Psoas muscle (tissue), 8 donors: ENCODE data around the gene IGF2BP3. TPM values are rescaled to one million over a fixed set of nuclear protein-coding genes. Genes with fewer than 3 reads are reported as not detected.

Source experiments
- ATAC-seq, 4 donors: fragments of 200-7000 bp; cut with Tn5 transposase; one replicate each; pipeline ENCODE4 v1.9.1; 2020; ENCODE audit warnings: moderate library complexity in 3 of 4, mild to moderate bottlenecking in 2 of 4
- DNase-seq, 2 donors: peaks; one replicate each; pipeline ENCODE4 v3.0.0-alpha.2; 2020
- H3K27ac ChIP-seq: fragments of 200-600 bp; one replicate; pipeline ENCODE4 v1.8.0; 2022
- H3K27me3 ChIP-seq, 3 donors: fragments of 200-600 bp in 1 of 3; one replicate each; pipeline versions ENCODE4 v1.6.1 to v1.8.0; 2013 to 2022; ENCODE audit warnings: low read length in 2 of 3, mild to moderate bottlenecking in 2 of 3, moderate library complexity in 1 of 3; ENCODE audit not compliant: insufficient read depth in 3 of 3
- H3K36me3 ChIP-seq, 2 donors: fragments of 200-600 bp in 1 of 2; one replicate each; pipeline versions ENCODE4 v1.6.1 to v1.8.0; 2013 to 2022; ENCODE audit warnings: low read depth in 1 of 2, mild to moderate bottlenecking in 1 of 2, moderate library complexity in 1 of 2; ENCODE audit not compliant: insufficient read depth in 1 of 2
- H3K4me1 ChIP-seq: fragments of 200-600 bp; one replicate; pipeline ENCODE4 v1.8.0; 2022
- H3K4me3 ChIP-seq: fragments of 200-600 bp; one replicate; pipeline ENCODE4 v1.8.0; 2022; ENCODE audit warnings: mild to moderate bottlenecking
- H3K9me3 ChIP-seq: fragments of 200-600 bp; one replicate; pipeline ENCODE4 v1.8.0; 2022
- WGBS, 3 donors: extraction: QIAGEN DNeasy Blood & Tissue Kit; methylation state at CpG; one replicate each; pipeline versions ENCODE4 v1.1.6 to v1.1.7; 2013; 5-methylcytosine and 5-hydroxymethylcytosine counted together
- intact Hi-C, 2 donors: fragments of 100-400 bp; cut with DNase I; formaldehyde crosslinking; loops; one replicate each; pipeline versions ENCODE4 v1.11.0 to v1.14.2; 2022
- polyA plus RNA-seq, 3 donors: library from polyadenylated mRNA; stranded (reverse); fragments of 200-250 nt; gene quantifications; one replicate each; pipeline ENCODE4 v1.2.3, GENCODE V29; 2013
- total RNA-seq, 4 donors: library from RNA; stranded (reverse); fragmentation: NEBNext Ultra II Directional in 2 of 4; extraction: Animal tissue kit (Norgen Biotek cat#: 25700) in 2 of 4; gene quantifications; one replicate each; pipeline versions ENCODE4 v1.2.1 to v1.2.4, GENCODE V29; 2021 to 2023
- TF ChIP-seq, protein P1 (sequence below): fragments of 200-600 bp; IDR thresholded peaks from one replicate; pipeline ENCODE4 v1.8.0; 2022; ENCODE audit warnings: antibody characterized with exemption
- donor health status: healthy with polysubstance abuse.
- donor health status: DM: no; HTN: no; CAD: no; lungs with moderate emphysema.
- donor health status: Bipolar disorder and iron deficiency.
- donor health status: healthy.
- donor health status: DM: yes; HTN: yes; CAD: no.
- donor health status: DM: no; HTN: no; CAD: no.
- donor health status: DM: no; HTN: no; CAD: no.
- donor health status: DM: yes; HTN: yes; CAD: no.

The IGF2BP3 gene
- total and polyA plus RNA-seq, 7 donors, result 0.03 to 0.73 (median 0.34) TPM

DNA sequence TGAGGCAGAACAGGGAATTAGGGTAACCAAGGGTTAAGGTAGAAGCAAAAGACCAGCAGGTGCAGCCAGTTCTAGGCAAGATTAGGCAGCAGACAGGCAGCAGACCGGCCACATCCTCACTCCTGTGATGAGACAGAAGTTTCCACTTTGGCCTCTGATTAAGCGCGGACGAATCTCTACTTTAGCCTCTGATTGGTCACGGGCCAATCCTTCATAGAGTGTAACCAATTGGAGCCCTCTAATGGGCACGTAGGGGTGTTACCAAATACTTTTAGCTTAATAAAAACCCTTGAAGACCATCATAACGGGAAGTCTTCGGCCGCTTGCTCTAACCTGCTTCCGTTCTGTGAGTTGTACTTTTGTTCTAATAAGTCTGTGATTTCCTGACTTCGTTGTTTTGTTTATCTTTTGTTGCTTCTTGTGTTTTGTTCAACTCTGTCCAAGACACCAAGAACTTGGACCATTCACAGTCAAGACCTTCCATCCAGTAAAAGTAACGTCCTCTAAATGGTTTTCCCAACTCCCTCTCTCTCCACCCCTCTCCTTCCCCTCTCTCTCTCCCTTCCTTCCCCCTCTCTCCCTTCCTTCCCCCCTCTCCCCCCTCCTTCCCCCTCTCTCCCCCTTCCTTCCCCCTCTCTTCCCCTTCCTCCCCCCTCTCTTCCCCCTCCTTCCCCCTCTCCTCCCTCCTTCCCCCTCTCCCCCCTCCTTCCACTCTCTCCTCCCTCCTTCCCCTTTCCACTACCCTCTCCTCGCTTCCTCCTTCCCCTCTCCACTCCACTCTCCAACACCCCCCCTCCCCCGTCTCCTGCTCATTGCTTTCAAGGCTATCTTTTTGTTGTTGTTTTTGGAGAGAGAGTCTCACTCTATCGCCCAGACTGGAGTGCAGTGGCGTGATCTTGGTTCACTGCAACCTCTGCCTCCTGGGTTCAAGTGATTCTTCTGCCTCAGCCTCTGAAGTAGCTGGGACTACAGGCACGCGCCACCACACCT lies 184.3 kb downstream of the IGF2BP3 start:
- no peaks in the 10 kb centered on the region for H3K9me3 ChIP-seq
- H3K27me3 ChIP-seq, result no peaks in the 10 kb centered on the region
- intact Hi-C loops, result no loop called here
- DNase-seq (no peak), ATAC-seq (peak in 2 of 4 donors; percentile 60 to 76)
- no peak overlapping the region for H3K27ac ChIP-seq
- no peaks in the 10 kb centered on the region for H3K36me3 ChIP-seq
- 55 to 71% (median 56%) methylated on average over 17 to 18 of the region's 18 CpGs for WGBS, 3 donors
- no peak overlapping the region for H3K4me3 ChIP-seq
- TF ChIP-seq, protein P1, sequence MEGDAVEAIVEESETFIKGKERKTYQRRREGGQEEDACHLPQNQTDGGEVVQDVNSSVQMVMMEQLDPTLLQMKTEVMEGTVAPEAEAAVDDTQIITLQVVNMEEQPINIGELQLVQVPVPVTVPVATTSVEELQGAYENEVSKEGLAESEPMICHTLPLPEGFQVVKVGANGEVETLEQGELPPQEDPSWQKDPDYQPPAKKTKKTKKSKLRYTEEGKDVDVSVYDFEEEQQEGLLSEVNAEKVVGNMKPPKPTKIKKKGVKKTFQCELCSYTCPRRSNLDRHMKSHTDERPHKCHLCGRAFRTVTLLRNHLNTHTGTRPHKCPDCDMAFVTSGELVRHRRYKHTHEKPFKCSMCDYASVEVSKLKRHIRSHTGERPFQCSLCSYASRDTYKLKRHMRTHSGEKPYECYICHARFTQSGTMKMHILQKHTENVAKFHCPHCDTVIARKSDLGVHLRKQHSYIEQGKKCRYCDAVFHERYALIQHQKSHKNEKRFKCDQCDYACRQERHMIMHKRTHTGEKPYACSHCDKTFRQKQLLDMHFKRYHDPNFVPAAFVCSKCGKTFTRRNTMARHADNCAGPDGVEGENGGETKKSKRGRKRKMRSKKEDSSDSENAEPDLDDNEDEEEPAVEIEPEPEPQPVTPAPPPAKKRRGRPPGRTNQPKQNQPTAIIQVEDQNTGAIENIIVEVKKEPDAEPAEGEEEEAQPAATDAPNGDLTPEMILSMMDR, result no peak
- no peaks in the 10 kb centered on the region for H3K4me1 ChIP-seq

DNA sequence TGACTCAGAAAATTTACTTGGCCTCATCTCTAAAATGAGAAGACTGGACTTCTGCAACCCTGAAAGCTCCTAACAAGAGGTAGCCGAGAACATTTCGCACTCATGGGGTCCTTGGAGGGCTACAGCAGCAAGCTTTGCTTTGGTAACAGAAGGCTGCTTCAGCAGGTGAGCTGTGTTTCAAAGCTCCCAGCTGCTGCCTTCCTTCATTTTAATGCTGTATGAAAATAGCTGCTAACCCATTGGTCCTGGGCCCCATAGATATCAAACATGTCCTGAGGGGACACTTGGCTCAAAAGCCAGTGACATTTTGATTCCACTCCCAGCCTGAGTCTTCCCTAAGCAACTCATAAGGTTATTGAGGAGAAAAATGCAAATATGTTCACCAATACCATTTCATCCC lies 185.4 kb downstream of the IGF2BP3 start:
- H3K36me3 ChIP-seq, result no peaks in the 10 kb centered on the region
- no peaks in the 10 kb centered on the region for H3K4me1 ChIP-seq
- no peak overlapping the region for H3K4me3 ChIP-seq
- TF ChIP-seq, protein P1, result no peak
- H3K9me3 ChIP-seq, result no peaks in the 10 kb centered on the region
- WGBS, 3 donors, result 68 to 78% (median 73%) methylated on average over 2 of the region's 2 CpGs
- intact Hi-C loops, result no loop called here
- no peak overlapping the region for H3K27ac ChIP-seq
- no peak for DNase-seq
- ATAC-seq, result no peak
- H3K27me3 ChIP-seq, result no peaks in the 10 kb centered on the region

DNA sequence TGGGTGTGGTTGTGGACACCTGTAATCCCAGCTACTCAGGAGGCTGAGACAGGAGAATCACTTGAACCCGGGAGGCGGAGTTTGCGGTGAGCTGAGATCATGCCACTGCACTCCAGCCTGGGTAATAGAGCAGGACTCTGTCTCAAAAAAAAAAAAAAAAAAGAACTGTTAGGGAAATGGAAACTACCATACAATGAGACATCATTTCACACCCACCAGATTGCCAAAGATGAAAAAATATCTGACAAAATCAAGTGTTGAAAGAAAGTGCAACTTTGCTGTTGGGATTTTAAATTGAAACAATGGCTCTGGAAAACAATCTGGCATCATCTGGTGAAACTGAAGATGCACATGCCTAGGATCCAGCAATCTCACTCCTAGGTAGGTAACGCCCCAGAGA lies 187.2 kb downstream of the IGF2BP3 start:
- Histone ChIP-seq H3K27me3 (no peaks in the 10 kb centered on the region), H3K9me3 (no peaks in the 10 kb centered on the region), H3K27ac (no peak overlapping the region), H3K4me1 (no peaks in the 10 kb centered on the region), H3K36me3 (no peaks in the 10 kb centered on the region), H3K4me3 (no peak overlapping the region)
- no peak for DNase-seq
- ATAC-seq, result no peak
- 93 to 98% (median 96%) methylated on average over 4 of the region's 4 CpGs for WGBS, 3 donors
- intact Hi-C loops, result no loop called here
- TF ChIP-seq, protein P1, result no peak

DNA sequence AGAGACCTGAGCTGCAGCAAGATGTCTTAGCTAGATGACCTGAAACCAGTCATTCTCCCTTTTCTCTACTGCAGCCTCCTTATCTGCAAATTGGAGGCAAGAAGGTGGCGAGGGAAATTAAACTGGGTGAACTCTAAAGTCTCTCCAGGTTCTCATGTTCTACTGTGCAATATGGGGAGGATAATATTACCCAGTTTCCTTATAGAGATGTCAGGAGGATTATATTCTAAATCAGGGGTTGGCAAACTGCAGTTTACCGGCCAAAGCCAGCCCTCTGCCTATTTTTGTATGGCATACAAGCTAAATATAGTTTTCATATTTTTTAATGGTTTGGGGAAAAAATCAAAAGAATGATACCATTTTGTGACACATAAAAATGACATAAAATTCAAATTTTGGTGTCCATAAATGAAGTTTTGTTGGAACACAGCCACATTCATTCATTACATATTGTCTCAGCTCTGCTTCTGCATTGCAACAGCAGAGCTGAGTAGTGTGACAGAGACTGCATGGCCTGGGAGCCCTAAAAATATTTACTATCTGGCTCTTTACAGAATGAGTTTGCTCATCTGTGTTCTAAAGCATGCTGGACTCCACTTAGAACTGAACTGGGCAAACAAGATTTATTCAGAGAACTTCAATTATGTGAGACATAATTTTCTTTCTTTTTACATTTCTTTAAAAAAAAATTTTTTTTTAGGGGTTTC lies 190.3 kb downstream of the IGF2BP3 start:
- intact Hi-C loops, result loop anchor here (5.0 to 10.0 kb wide), 3 partner anchors 252 to 435 kb away; partner anchors contain the start of genes STK31 (in 2 of the 2) and TRA2A (in 1 of the 2)
- Histone ChIP-seq H3K4me1 (no peaks in the 10 kb centered on the region), H3K27me3 (no peaks in the 10 kb centered on the region), H3K4me3 (no peak overlapping the region), H3K27ac (peak overlapping the region; percentile 17), H3K36me3 (peaks cover 0 to 2% of the 10 kb centered on the region in 2 donors), H3K9me3 (no peaks in the 10 kb centered on the region)
- WGBS, 3 donors, result 30 to 43% (median 30%) methylated on average over 2 of the region's 2 CpGs
- ATAC-seq, result peak in 3 of 4 donors; percentile 46 to 91 (median 89)
- TF ChIP-seq, protein P1, result no peak
- DNase-seq, result no peak
